Neural progenitor cell (in vitro differentiated cells): ENCODE data around the gene CYP26B1. TPM values are rescaled to one million over a fixed set of nuclear protein-coding genes. Genes with fewer than 3 reads are reported as not detected.

Experiments
- DNase-seq: peaks from one replicate; pipeline ENCODE4 v3.0.0-alpha.2; 2016; ENCODE audit warnings: low spot score
- H2AFZ ChIP-seq: fragments of 200-600 bp; sonication (generic); replicated peaks from 2 replicates; pipeline ENCODE4 v1.6.1; 2016; ENCODE audit warnings: antibody characterized with exemption
- H3F3A ChIP-seq: fragments of 200-600 bp; sonication (generic); 2 replicates; pipeline ENCODE4 v1.6.1; 2016; ENCODE audit warnings: antibody characterized with exemption, low read depth
- H3K27ac ChIP-seq: fragments of 200-600 bp; sonication (generic); 2 replicates; pipeline ENCODE4 v1.5.1; 2016; ENCODE audit warnings: mild to moderate bottlenecking
- H3K27me3 ChIP-seq: fragments of 200-600 bp; sonication (generic); 2 replicates; pipeline ENCODE4 v1.6.1; 2016; ENCODE audit warnings: mild to moderate bottlenecking, moderate library complexity
- H3K36me3 ChIP-seq: fragments of 200-600 bp; sonication (generic); 2 replicates; pipeline ENCODE4 v1.5.1; 2016
- H3K4me1 ChIP-seq: fragments of 200-600 bp; sonication (generic); 2 replicates; pipeline ENCODE4 v1.6.1; 2016; ENCODE audit warnings: mixed run types
- H3K4me2 ChIP-seq: fragments of 200-600 bp; sonication (generic); 2 replicates; pipeline ENCODE4 v1.6.1; 2016
- H3K4me3 ChIP-seq: fragments of 200-600 bp; sonication (generic); 2 replicates; pipeline ENCODE4 v1.5.1; 2016
- H3K79me2 ChIP-seq: fragments of 200-600 bp; sonication (generic); 2 replicates; pipeline ENCODE4 v1.6.1; 2016; ENCODE audit warnings: low read depth
- H3K9ac ChIP-seq: fragments of 200-600 bp; sonication (generic); 2 replicates; pipeline ENCODE4 v1.6.1; 2016
- H3K9me3 ChIP-seq: fragments of 200-600 bp; sonication (generic); 2 replicates; pipeline ENCODE4 v1.5.1; 2016; ENCODE audit warnings: low read depth
- H4K20me1 ChIP-seq: fragments of 200-600 bp; sonication (generic); 2 replicates; pipeline ENCODE4 v1.6.1; 2016; ENCODE audit warnings: low read depth
- H3K27ac Mint-ChIP-seq: 3 replicates; pipeline ENCODE4 v1.8.0; 2021; ENCODE audit warnings: mixed read lengths
- H3K27me3 Mint-ChIP-seq: 2 replicates; pipeline ENCODE4 v1.8.0; 2022; ENCODE audit warnings: low read depth, mild to moderate bottlenecking, inconsistent platforms, moderate library complexity, mixed read lengths; ENCODE audit not compliant: insufficient read depth
- H3K36me3 Mint-ChIP-seq: 3 replicates; pipeline ENCODE4 v1.8.0; 2021; ENCODE audit warnings: mixed read lengths
- H3K4me1 Mint-ChIP-seq: 3 replicates; pipeline ENCODE4 v1.8.0; 2021; ENCODE audit warnings: mixed read lengths
- H3K4me3 Mint-ChIP-seq: 3 replicates; pipeline ENCODE4 v1.8.0; 2021; ENCODE audit warnings: mild to moderate bottlenecking, moderate library complexity, mixed read lengths
- H3K9me3 Mint-ChIP-seq: 3 replicates; pipeline ENCODE4 v1.8.0; 2020; ENCODE audit warnings: mixed read lengths
- CTCF ChIP-seq: fragments of 200-600 bp; sonication (generic); IDR thresholded peaks from 2 replicates; pipeline ENCODE4 v1.5.1; 2017; ENCODE audit warnings: antibody characterized with exemption, mild to moderate bottlenecking
- EZH2 ChIP-seq: fragments of 200-600 bp; sonication (generic); IDR thresholded peaks from 2 replicates; pipeline ENCODE4 v1.6.1; 2017; ENCODE audit warnings: antibody characterized with exemption, mild to moderate bottlenecking, moderate library complexity
- EZH2phosphoT487 ChIP-seq: fragments of 200-600 bp; sonication (generic); IDR thresholded peaks from 2 replicates; pipeline ENCODE4 v1.6.1; 2017; ENCODE audit warnings: antibody characterized with exemption
- total RNA-seq: library from RNA; depleted of rRNA; stranded (reverse); fragments of >200 nt; gene quantifications from 2 replicates; pipeline ENCODE4 v1.2.3, GENCODE V29; 2015; ENCODE audit warnings: low replicate concordance

CYP26B1 gene
- total RNA-seq, 1 donor from 2014 or later: 0.21 TPM

- Histone ChIP-seq H3K27me3 (peaks cover 89% of the 10 kb centered on the region), H3K4me3 (peak overlapping the region; percentile 49), H3K4me1 (peaks cover 30% of the 10 kb centered on the region), H2AFZ (peak overlapping the region; percentile 63), H3K27ac (no peak overlapping the region), H3F3A (peaks cover 23% of the 10 kb centered on the region), H3K36me3 (no peaks in the 10 kb centered on the region), H3K9ac (no peak overlapping the region), H3K4me2 (peak overlapping the region; percentile 91), H3K9me3 (no peaks in the 10 kb centered on the region), H4K20me1 (peaks cover 38% of the 10 kb centered on the region), H3K79me2 (no peaks in the 10 kb centered on the region)
- DNase-seq: peak; percentile 78
- Mint-ChIP-seq H3K4me3 (peak overlapping the region; percentile 90), H3K27ac (no peak overlapping the region), H3K27me3 (peaks cover 59% of the 10 kb centered on the region), H3K36me3 (no peaks in the 10 kb centered on the region), H3K9me3 (peaks cover 2% of the 10 kb centered on the region), H3K4me1 (peaks cover 38% of the 10 kb centered on the region)
- TF ChIP-seq EZH2 (no peak), EZH2phosphoT487 (no peak), CTCF (no peak)
These were observed 1.3 kb upstream of the CYP26B1 start for GRCh38 chr2:72148837-72149555.

- H3K4me3 Mint-ChIP-seq: peak overlapping the region; percentile 90
- Histone ChIP-seq H4K20me1 (peaks cover 39% of the 10 kb centered on the region), H3F3A (peaks cover 23% of the 10 kb centered on the region), H3K79me2 (no peaks in the 10 kb centered on the region), H3K4me2 (peak overlapping the region; percentile 91), H3K9me3 (no peaks in the 10 kb centered on the region), H3K27ac (no peak overlapping the region), H3K27me3 (peaks cover 97% of the 10 kb centered on the region), H3K9ac (no peak overlapping the region), H3K4me3 (peak overlapping the region; percentile 52), H3K4me1 (peaks cover 38% of the 10 kb centered on the region), H2AFZ (peak overlapping the region; percentile 26), H3K36me3 (no peaks in the 10 kb centered on the region)
- TF ChIP-seq EZH2phosphoT487: no peak
- no peak for TF ChIP-seq CTCF
- TF ChIP-seq EZH2: no peak
- H3K9me3 Mint-ChIP-seq: peaks cover 2% of the 10 kb centered on the region
- H3K36me3 Mint-ChIP-seq: no peaks in the 10 kb centered on the region
- H3K4me1 Mint-ChIP-seq: peaks cover 44% of the 10 kb centered on the region
- peak; percentile 73 for DNase-seq
- no peak overlapping the region for H3K27ac Mint-ChIP-seq
- H3K27me3 Mint-ChIP-seq: peaks cover 63% of the 10 kb centered on the region
These were observed 558 bp upstream of the CYP26B1 start for GRCh38 chr2:72148003-72148836.

DNA sequence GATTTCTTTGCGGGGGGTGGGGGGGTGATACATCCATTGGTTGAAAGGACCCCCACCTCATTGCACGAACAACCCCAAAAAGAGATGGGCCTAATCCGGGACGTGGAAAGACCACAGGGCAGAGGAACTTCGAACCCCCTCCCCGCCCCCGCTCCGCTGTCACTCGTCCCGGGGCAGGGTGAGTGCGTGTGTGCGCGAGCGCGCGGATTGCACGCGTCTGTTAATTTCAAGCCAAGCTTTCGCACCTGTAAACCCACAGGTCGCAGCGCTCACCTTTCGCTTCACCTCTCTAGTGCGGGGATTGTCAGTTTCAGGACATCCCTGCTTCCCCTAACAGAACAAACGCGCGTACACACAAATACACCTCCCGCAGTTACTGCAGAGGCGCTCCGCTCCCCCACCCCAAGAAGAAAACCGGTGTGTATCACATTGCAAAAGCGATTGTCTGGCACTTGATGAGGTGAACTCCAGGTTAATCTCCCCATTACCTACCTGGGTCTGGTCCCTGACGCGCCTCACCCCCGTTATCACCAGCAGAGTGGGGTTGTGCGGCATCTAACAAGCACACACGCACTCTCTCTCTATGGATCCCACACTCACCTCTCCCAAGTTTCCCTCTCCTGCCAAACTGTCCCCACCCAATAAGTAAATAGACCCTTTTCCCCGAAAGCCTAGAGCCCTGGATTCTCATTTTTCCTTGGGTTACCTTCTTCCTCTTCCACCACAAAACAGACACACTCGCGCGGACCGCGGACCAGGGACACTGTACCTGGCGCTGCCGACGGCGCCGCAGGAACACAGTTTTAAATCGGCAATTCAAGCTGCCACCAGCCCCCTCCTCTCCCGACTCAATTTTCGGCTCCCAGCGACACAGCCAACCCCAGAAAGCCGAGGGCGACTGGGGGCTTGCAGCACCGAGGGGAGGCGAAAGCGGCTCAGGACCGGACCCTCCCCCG is 1.0 kb downstream of the CYP26B1 start:
- no peaks in the 10 kb centered on the region for H3K9me3 ChIP-seq
- TF ChIP-seq EZH2phosphoT487: peak; percentile 91
- TF ChIP-seq EZH2: no peak
- peaks cover 28% of the 10 kb centered on the region for H3F3A ChIP-seq
- peak overlapping the region; percentile 52 for H3K4me3 ChIP-seq
- Mint-ChIP-seq H3K27me3 (peaks cover 63% of the 10 kb centered on the region), H3K9me3 (peaks cover 2% of the 10 kb centered on the region), H3K36me3 (no peaks in the 10 kb centered on the region), H3K27ac (no peak overlapping the region), H3K4me3 (peak overlapping the region; percentile 80), H3K4me1 (peaks cover 47% of the 10 kb centered on the region)
- H3K4me1 ChIP-seq: peaks cover 50% of the 10 kb centered on the region
- no peaks in the 10 kb centered on the region for H3K36me3 ChIP-seq
- no peaks in the 10 kb centered on the region for H3K79me2 ChIP-seq
- peak overlapping the region; percentile 91 for H3K4me2 ChIP-seq
- peaks cover 99% of the 10 kb centered on the region for H3K27me3 ChIP-seq
- H2AFZ ChIP-seq: no peak overlapping the region
- no peak overlapping the region for H3K27ac ChIP-seq
- no peak overlapping the region for H3K9ac ChIP-seq
- DNase-seq: peak; percentile 48
- H4K20me1 ChIP-seq: peaks cover 45% of the 10 kb centered on the region
